ENCODE measurements around the gene RHNO1. TPM values are rescaled to one million over a fixed set of nuclear protein-coding genes. Genes with fewer than 3 reads are reported as not detected.
A peak's percentile ranks its signal among the peaks of the same experiment; 100 is the strongest.
"Not testable (repeated sequence)": the region's sequence is repeated elsewhere in the genome, so short reads cannot be mapped to it uniquely, and the experiment has no call there.

The RHNO1 gene
- total RNA-seq, 1 donor from 2014 or later, result 4.9 TPM

DNA sequence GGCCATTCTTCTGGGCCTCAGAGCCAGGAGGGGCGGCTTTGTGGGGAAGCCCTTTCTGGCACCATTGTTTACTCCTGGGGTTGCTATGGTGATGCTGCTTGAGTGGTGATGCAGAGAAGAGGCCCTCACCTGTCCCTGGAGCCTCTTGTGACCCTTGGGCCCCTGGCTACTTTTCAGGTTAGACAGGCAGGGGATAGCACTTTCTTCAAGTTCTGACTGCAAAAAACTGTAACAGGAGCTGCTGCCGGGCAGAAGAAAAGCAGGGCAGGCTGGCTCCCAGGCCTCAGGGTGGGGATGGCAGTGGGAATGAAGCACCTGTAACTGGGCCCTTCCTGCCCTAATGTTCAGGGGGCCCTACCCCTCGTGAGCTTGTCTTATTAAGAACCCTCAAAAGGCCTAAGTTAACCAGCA is 20.0 kb upstream of the RHNO1 start, which contains the start of gene TEX52:
Gene TEX52 (minus strand): TSS at position 19 of the 411 bp plus-strand sequence. CDS start 13 bp downstream, at position 6.
- intact Hi-C loops (cut with micrococcal nuclease), result no loop called here
- ATAC-seq (no peak), DNase-seq (no peak)

DNA sequence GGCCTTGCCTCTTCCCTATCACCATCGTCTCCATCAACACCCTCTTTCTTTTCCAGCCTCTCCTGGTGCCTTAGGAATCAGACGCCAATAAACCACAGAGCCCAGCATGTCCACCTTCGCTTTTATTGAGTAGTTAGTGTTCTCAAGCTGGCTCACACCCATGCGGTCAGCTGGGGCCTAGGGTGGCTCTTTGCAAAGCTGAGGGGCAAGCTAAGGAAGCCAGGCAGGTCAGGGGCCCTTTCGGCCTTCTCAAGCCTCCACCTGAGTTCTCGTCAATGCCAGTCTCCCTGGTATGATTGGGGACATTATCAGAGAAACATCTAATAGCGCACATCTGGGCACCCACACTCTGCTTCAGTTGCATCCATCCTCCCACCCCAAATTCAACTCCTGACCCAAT is 19.4 kb upstream of the RHNO1 start:
- no peak for DNase-seq
- intact Hi-C loops (cut with micrococcal nuclease), result no loop called here
- ATAC-seq, result no peak

DNA sequence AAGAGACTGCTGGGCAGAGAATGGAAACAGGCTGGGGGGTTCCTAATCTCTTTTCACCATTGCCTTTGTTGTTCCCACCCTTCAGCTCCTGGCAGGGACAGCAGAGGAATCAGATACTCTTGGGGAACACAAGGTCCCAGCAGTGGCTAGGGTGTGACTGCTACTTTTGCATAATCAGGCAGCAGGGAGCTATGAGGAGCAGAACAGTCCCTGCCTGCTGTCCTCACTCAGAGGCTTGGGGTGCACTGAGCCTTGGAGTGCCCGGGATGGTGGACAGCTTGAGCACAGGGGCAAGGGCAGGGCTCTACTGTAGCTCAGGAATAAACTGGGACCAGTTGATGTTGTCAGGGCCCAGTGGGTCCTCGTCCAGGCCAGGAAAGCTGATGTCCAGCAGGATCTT is 18.7 kb upstream of the RHNO1 start:
- ATAC-seq (no peak), DNase-seq (peak; percentile 12)
- intact Hi-C loops (cut with micrococcal nuclease), result no loop called here

DNA sequence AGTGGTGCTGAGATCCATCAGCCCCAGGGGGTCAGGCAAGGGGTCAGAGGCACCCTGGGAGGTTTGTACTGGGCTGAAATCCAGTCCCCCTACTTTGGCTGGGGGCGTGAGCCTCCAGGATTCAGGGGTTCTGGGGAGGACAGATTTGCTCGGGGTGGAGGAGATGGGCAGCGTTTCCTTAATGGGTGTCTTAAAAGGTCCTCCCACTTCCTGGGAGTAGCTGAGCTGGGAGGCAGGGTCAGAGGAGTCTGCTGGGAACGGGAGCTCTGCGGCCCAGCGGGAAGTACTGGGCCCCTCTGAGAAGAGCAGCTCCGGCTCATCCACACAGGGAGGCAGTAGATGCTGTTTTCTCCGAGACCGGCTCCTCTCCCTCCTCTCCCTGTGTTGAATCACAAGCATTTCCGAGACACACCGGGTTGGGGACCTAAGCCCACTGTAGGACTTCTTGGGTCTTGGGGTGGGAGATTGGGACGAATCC is 18.0 kb upstream of the RHNO1 start:
- intact Hi-C loops (cut with micrococcal nuclease), result no loop called here
- peak; percentile 37 for DNase-seq
- ATAC-seq, result peak; percentile 64

DNA sequence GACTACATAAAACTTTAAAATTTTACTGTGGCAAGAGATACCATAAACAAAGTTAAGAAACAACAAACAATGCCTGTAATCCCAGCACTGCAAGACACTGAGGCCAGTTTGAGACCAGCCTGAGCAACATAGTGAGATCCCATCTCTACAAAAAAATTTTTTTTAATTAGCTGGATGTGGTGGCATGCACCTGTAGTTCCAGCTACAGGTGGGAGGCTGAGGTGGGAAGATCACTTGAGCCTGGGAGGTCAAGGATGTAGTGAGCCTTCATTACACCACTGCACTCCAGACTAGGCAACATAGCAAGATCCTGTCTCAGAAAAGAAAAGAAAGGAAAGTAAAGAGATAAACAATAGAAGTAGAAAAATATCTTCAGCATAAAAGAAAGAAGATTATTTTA is 16.9 kb upstream of the RHNO1 start:
- ATAC-seq (no peak), DNase-seq (no peak)
- intact Hi-C loops (cut with micrococcal nuclease), result no loop called here

DNA sequence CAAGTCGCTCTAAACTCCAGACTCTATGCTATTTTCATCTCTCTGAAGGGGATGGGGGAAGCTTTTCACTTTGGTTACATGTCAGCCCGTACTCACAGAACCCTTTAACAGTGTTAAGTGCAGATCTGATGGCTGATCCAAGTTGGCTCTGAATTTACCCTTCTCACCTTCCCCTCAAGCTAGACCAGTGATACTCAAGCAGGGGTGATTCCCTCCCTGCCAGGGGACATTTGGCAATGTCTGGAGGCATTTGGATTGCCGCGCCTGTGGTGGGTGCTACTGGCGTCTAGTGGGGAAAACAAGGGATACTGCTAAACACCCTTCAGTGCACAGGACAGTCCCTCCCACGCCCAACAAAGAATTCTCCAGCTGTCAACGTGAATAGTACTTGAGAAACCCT is 14.1 kb upstream of the RHNO1 start:
- DNase-seq (peak; percentile 5), ATAC-seq (no peak)
- intact Hi-C loops (cut with micrococcal nuclease), result no loop called here

DNA sequence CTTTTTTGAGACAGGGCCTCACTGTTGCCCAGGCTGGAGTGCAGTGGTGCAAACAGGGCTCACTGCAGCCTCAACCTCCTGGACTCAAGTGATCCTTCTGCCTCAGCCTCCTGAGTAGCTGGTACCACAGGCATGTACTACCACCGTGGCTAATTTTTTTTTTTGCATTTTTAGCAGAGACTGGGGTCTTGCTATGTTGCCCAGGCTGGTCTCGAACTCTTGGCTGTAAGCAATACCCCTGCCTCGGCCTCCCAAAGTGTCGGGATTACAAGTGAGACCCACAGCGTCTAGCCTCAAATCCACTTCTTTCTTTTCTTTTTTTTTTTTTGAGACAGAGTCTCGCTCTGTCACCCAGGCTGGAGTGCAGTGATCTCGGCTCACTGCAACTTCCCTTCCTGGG is 13.6 kb upstream of the RHNO1 start:
- peak; percentile 5 for DNase-seq
- ATAC-seq; intact Hi-C loops (cut with micrococcal nuclease): not testable (repeated sequence)

DNA sequence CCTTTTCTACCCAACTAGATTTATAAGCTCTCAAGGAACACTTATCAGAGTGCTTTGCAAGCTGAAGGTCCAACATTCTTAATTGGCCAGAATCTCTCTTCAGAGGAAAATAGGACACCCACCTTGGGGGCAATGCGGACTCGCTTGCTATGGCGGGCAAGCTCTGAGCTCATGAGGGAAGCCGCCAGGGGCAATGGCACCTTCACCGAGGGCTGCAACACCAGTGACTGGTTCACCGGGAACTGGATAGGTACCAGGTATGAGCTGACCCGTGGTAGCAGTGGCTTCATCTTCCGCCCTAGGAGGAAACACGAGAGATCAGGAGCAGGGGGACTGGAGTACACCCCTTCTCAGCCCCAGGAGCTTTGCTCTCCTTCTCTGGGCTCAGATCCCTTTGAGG is 12.8 kb upstream of the RHNO1 start:
- ATAC-seq (no peak), DNase-seq (peak; percentile 8)
- intact Hi-C loops (cut with micrococcal nuclease), result no loop called here

DNA sequence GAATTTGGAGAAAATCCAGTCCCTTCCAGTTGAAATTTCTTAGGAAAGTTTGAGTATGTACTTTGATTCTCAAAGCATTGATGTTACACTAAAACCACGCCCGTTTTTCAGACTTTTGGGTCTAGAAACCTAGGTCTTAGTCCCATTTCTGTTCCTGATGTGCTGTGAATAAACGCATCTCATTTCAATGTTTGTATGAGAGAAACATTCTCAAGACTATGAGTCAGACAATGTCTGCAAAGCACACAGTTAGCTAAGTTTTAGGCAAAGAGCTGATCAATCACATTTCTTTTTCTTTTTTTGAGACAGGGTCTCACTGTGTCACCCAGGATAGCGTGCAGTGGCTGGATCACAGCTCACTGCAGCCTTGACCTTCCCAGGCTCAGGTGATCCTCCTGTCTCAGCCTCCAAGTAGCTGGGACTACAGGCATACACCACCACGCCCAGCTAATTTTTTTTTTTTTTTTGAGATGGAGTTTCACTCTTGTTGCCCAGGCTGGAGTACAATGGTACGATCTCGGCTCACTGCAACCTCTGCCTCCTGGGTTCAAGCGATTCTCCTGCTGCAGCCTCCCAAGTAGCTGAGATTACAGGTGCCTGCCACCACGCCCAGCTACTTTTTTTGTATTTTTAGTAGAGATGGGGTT is 7.9 kb upstream of the RHNO1 start:
- ATAC-seq; DNase-seq; intact Hi-C loops (cut with micrococcal nuclease): not testable (repeated sequence)

DNA sequence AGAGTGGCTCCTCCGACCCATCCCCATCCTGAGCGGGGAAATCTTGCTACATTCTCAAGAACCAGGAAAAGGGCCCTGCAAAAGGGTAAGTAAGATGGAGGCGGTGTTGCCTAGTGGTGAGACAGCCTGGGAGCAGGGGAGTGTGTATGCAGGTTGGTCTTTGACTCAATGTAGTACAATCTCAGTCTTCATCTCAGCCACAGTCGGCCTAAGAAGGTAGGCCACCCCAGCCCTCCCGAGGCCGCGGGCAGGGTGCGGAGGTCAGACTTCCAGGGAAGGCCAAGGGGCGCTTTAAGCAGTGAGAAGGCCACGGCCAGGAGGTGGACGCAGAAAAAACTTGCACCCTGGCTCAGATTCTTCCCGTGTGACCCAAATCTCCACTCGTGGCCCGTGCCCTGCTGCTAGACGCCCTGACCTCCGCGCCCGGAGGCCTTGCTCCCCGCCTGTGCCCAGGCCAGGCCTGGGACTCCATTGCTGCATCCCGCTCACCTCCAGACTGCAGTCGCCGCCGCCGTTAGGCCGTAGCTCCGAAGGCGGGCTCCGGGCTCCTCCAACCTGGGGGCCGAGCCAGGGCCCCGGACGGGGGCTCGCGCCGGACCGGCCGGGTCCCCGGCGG is 484 bp upstream of the RHNO1 start:
- ATAC-seq (peak; percentile 46), DNase-seq (peak; percentile 21)
- intact Hi-C loops (cut with micrococcal nuclease), result no loop called here

DNA sequence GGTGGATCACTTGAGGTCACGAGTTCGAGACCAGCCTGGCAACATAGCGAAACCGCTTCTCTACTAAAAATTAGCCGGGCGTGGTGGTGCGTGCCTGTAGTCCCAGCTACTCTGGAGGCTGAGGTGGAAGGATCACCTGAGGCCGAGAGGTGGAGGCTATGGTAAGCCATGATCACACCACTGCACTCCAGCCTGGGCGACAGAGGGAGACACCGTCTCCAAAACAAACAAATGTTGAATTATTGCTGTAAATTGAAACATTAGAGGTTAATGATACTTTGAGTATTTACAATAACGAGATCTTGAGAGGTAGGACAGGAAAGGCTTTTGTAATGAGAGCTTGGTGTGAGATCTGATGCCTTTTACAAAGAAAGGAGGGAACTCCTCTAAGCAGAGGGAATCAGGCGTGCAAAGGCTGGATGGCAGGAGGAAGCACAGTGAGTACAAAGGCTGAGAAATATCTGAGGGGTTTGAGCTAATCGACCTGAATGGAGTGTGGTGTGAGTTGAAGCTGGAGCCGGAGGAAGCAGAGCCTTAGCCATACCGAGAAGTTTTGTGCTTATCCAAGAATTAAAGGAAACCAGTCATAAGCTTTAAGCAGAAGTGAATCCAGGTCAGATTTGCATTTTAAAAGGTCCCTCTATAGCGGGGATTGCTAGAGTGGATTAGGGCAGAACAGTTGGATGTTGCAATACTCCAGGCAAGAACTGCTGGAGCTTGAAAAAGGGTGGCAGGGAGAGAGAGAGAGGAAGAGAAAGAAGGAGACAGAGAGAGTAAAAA is 1.1 kb downstream of the RHNO1 start:
- peak; percentile 18 for ATAC-seq
- intact Hi-C loops (cut with micrococcal nuclease), result no loop called here
- DNase-seq, result no peak

DNA sequence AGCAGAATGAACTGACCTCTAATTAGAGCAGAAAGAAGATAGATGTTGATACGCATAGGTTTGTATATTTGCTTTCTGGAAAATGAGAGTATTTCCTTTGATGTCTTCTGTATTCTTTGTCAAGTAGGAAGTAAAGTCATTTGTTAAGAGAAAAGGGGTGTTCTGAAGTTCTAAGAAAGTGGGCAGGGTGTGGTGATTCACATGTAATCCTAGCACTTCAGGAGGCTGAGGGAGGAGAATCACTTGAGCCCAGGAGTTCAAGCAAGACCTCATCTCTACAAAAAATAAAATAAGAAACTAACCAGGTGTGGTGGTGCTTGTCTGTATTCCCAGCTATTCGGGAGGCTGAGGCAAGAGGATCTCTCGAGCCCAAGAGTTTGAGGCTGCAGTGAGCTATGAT is 2.8 kb downstream of the RHNO1 start:
- DNase-seq, result no peak
- intact Hi-C loops (cut with micrococcal nuclease), result no loop called here
- ATAC-seq, result no peak

DNA sequence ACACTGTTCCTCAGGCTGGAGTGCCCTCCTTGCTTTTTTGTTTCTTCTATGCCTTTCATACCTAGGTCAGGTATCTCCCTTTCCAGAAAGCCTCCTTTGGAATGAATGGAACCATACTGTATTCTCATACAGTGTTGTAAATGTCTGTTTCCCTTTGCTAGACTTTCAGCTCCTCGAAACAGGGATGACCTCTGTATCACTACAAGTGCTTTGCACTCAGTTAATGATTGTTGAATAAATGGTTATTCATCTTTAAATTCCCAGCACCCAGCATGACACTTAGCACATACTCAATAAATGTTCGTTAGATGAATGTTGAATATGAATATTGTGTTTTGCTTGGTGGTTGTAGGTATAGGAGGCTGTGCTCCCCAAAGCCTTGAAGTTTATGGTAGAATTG is 7.8 kb downstream of the RHNO1 start:
- no peak for DNase-seq
- no peak for ATAC-seq
- intact Hi-C loops (cut with micrococcal nuclease), result no loop called here

DNA sequence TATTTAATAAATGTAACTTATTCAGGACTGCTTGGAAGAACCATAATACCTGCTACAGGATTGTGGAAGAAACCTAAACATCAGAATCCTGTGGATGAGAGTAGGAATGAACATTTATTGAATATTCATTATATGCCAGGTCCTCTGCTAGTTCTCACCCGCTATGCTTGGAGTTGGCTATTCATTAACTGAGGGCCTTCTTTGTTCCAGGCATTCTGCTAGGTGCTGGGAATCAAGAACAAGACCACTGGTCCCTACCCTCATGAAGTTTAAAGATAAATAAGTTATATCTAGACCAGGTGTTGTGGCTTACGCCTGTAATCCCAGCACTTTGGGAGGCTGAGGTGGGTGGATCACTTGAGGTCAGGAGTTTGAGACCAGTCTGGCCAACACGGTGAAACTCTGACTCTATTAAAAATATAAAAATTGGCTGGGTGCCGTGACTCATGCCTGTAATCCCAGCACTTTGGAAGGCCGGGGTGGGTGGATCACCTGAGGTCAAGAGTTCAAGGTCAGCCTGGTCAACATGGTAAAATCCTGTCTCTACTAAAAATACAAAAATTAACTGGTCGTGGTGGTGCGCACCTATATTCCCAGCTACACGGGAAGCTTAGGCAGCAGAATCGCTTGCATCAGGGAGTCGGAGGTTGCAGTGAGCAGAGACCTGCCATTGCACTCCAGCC is 9.9 kb downstream of the RHNO1 start:
- DNase-seq (no peak), ATAC-seq (no peak)
- intact Hi-C loops (cut with micrococcal nuclease), result no loop called here

DNA sequence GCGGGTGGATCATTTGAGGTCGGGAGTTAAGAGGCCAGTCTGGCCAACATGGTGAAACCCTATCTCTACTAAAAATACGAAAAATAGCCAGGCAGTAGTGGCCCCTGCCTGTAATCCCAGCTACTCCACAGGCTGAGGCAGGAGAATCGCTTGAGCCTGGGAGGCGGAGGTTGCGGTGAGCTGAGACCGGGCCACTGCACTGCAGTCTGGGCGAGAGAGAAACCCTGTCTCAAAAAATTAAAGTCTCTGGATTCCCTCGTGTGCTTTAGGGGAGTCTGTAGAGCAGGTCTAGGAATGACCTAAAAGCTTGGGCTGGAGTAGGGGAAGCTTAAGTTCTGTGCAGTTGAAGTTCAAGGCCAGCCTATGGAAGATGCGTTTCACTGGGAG is 13.0 kb downstream of the RHNO1 start:
- intact Hi-C loops (cut with micrococcal nuclease), result no loop called here
- DNase-seq, result no peak
- ATAC-seq, result no peak

DNA sequence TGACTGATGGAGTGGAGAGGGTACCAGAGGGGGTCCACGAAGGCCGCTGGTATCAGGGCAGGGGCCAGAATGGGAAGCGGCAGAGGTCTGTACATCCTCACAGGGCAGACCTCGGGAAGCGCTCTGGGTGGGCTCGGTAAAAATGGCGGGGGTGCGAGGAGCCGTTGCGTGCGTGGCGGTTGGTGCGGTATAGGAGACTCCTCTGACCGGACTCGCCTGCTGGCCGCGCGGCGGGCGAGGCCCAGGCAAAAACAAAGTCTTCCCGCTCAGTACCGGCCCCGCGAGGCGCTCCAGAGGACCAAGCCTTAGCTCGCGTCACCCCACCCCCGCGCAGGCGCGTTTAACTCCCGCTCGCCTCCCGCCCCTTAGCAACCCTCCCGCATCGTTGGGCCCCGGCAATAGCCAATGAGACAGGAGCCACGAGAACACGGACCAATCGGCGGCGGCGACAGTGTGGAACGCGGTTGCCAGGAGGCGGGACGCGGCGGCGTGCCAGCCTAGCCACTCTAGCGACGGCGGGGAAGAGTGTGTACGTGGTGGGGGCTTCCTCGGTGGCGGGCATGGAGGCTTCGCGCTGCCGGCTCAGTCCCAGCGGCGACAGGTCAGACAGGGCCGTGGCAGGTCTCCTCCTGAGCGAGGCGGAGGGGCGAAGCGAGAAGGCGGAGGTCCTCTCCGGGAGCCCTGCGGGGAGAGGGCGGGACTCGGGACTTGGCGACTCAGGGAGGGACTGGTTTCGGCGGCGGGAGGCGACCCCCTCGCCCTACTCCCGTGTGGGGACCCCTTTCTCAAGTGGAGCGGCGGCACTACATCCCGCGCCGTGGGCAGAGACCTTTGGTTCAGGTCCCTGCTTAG is 13.6 kb downstream of the RHNO1 start, which contains the start of gene TULP3:
Gene TULP3 (plus strand): TSS at position 504 of the 852 bp plus-strand sequence. CDS start 57 bp downstream, at position 561.
- DNase-seq (peak; percentile 99), ATAC-seq (peak; percentile 99)
- intact Hi-C loops (cut with micrococcal nuclease), result no loop called here

DNA sequence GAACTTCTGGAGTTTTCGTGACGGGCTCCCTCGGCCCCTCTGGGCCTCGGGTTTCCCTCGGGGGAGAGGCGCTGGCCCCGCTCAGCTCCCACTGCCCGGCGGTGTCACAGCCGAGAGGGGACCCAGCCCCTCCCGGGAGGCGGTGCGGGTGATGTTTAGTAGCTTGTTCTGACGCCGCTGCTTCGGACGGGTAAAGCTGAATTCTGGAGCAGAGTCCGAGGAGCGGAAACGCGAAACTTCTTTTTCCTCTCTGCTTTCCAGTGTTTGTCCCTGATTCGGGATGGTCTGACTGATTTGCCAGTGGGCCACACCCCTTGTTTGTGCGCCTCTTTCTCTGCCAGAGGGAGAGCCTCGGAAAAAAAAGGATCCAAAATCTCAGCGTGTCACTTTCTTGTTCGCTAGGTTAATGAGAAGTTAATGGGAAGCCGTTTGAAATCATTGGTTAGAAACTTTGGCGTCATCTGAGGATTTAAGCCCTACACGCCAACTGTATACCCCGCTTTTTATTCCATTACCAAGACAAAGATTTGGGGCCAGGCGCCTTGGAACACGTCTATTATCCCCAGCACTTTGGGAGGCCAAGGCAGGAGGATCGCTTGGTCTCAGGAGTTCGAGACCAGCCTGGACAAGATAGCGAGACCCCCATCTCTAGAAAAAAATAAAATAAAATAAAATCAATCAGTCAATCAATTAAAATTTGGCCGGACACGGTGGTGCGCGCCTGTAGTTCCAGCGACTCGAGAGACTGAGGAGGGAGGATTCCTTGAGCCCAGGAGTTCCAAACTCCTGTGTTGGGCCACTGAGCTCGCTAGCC is 14.4 kb downstream of the RHNO1 start:
- ATAC-seq, result peak; percentile 48
- intact Hi-C loops (cut with micrococcal nuclease), result no loop called here
- DNase-seq, result peak; percentile 62

DNA sequence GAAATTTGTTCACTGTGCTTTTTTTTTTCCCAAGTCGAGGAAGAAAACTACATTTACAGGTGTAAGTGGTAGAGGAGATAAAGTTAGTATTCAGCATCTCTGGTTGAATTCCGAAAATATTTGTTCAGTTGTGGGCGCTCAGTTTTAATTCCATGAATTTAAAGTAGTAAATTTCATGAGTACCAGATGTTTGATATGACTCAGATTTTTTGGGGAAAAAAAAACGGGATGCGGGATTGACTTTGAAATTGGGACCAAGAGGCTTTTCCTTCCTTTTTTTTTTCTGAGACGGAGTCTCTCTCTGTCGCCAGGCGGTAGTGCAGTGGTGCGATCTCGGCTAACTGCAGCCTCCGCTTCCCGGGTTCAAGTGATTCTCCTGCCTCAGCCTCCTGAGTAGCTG is 15.2 kb downstream of the RHNO1 start:
- intact Hi-C loops (cut with micrococcal nuclease), result no loop called here
- DNase-seq, result no peak
- ATAC-seq, result no peak

Measured in left ventricle myocardium superior (tissue), 1 donor.